Ovary (tissue), 3 donors: ENCODE results near the gene P4HTM.

Experiments used
- CTCF ChIP-seq, 3 donors: fragments of 450-650 bp in 2 of 3; fragments of 200-600 bp in 1 of 3; IDR thresholded peaks; one replicate each; pipeline versions ENCODE4 v1.5.1 to v1.8.0; 2016 to 2022; ENCODE audit warnings: antibody characterized with exemption in 3 of 3, mild to moderate bottlenecking in 1 of 3
- EP300 ChIP-seq: sonication (generic); formaldehyde crosslinking; IDR thresholded peaks from one replicate; pipeline ENCODE4 v1.6.1; 2017; ENCODE audit warnings: antibody characterized with exemption
- POLR2A ChIP-seq: fragments of 450-650 bp; IDR thresholded peaks from one replicate; pipeline ENCODE4 v1.6.1; 2017; ENCODE audit warnings: antibody characterized with exemption, mild to moderate bottlenecking, moderate library complexity
- donor health status: DM: no; HTN: no; CAD: no.

- TF ChIP-seq CTCF (IDR thresholded peaks at IDR 0.05) (no peak), POLR2A (no peak), EP300 (no peak)
These were observed 33.7 kb downstream of the P4HTM start for GRCh38 chr3:49023775-49024174.
